ENCODE measurements around the gene FLOT1. TPM values are rescaled to one million over a fixed set of nuclear protein-coding genes. Genes with fewer than 3 reads are reported as not detected.

Gene FLOT1
- total RNA-seq, 1 experiment from 2014 or later = 111 TPM

GRCh38 chr6:30682143-30683117 lies 60.1 kb downstream of the FLOT1 start:
- no peak overlapping the region for H3K18ac ChIP-seq (ENCODE audit: insufficient read length, low read depth, low read length)
- Mint-ChIP-seq H3K36me3 (ENCODE audit: insufficient read depth in 1 of 3, low read depth in 3 of 3) (peaks cover 3 to 24% (median 18%) of the 10 kb centered on the region in 3 experiments; a peak in 6 of 7 replicates), H3K27ac (peak overlapping the region; percentile 91 to 92 (median 92)), H3K4me1 (peaks cover 58 to 62% of the 10 kb centered on the region in 2 experiments), H3K27me3 (ENCODE audit: low read depth) (peaks cover 3% of the 10 kb centered on the region; the same call in 1 of the 2 replicates), H3K4me3 (peak overlapping the region; percentile 35 to 73), H3K9me3 (no peaks in the 10 kb centered on the region; a peak in 1 of 5 replicates)
- peak overlapping the region; percentile 27 for H3K9ac ChIP-seq (ENCODE audit: extremely low read depth, insufficient read length, low read length)
- H3K23me2 ChIP-seq (ENCODE audit: insufficient read length, low read depth, low read length, poor library complexity, severe bottlenecking) = peaks cover 16% of the 10 kb centered on the region
- no peaks in the 10 kb centered on the region for H3K27me3 ChIP-seq (ENCODE audit: insufficient read depth, low read length)
- H2BK20ac ChIP-seq (ENCODE audit: low read depth, low read length, poor library complexity, severe bottlenecking) = no peak overlapping the region
- H3K79me1 ChIP-seq (ENCODE audit: insufficient read depth, low read depth, low read length, poor library complexity, severe bottlenecking) = no peaks in the 10 kb centered on the region
- H3K4me1 ChIP-seq (ENCODE audit: insufficient read depth, low read length) = peaks cover 14% of the 10 kb centered on the region; the same call in 1 of the 2 replicates
- H2BK5ac ChIP-seq (ENCODE audit: insufficient read length, low read length) = no peak overlapping the region
- H4K8ac ChIP-seq (replicated peaks; ENCODE audit: insufficient read length, low read depth, low read length) = no peak overlapping the region
- no peak overlapping the region for H3K56ac ChIP-seq (ENCODE audit: insufficient read length, low read depth, low read length)
- H2AK5ac ChIP-seq (ENCODE audit: insufficient read length, low read length) = no peak overlapping the region
- H3T11ph ChIP-seq (ENCODE audit: low read length) = no peak overlapping the region
- no peak overlapping the region for H3K4ac ChIP-seq (ENCODE audit: low read depth, low read length)
- H3K79me2 ChIP-seq (ENCODE audit: insufficient read depth, low read length) = peaks cover 2% of the 10 kb centered on the region; the same call in 1 of the 2 replicates
- H2BK15ac ChIP-seq (ENCODE audit: low read depth, low read length) = no peak overlapping the region
- H2AFZ ChIP-seq (ENCODE audit: low read length) = no peak overlapping the region
- H4K91ac ChIP-seq (ENCODE audit: insufficient read length, low read depth, low read length) = no peak overlapping the region
- H3K27ac ChIP-seq (ENCODE audit: insufficient read length, low read depth, low read length) = no peak overlapping the region
- H2BK120ac ChIP-seq (ENCODE audit: low read depth, low read length, poor library complexity, severe bottlenecking) = no peak overlapping the region
- H4K20me1 ChIP-seq (ENCODE audit: control insufficient read depth, insufficient read depth, insufficient read length) = no peaks in the 10 kb centered on the region
- no peak overlapping the region for H2BK12ac ChIP-seq (ENCODE audit: insufficient read length, low read depth, low read length)
- no peak overlapping the region for H3K23ac ChIP-seq (ENCODE audit: insufficient read length, low read depth, low read length)
- no CpG with 5 or more reads among the region's 11 CpGs for WGBS (ENCODE audit: extremely low coverage, insufficient read length, low lambda C conversion rate)
- no peak overlapping the region for H4K5ac ChIP-seq (ENCODE audit: insufficient read length, low read depth, low read length)
- TF ChIP-seq CTCF (conservative IDR thresholded peaks at IDR 0.05) = no peak
- no peaks in the 10 kb centered on the region for H3K9me3 ChIP-seq (ENCODE audit: control insufficient read depth, low read depth, low read length)
- H3K4me2 ChIP-seq (ENCODE audit: insufficient read depth, insufficient read length, low read length) = peak overlapping the region; percentile 40
- no peak overlapping the region for H3K14ac ChIP-seq (ENCODE audit: insufficient read depth, low read length)
- DNase-seq = peak; percentile 54

Measured in H9 (cell line).